Right lung (tissue), 5 donors: ENCODE measurements around the gene PSAPL1. TPM values are rescaled to one million over a fixed set of nuclear protein-coding genes. Genes with fewer than 3 reads are reported as not detected.

ENCODE experiments used
- DNase-seq, 2 donors: peaks; one replicate each; pipeline ENCODE4 v3.0.0-alpha.2; 2013
- polyA plus RNA-seq, 5 donors: library from polyadenylated mRNA; unstranded; fragments of 120-200 nt; gene quantifications; one replicate each; pipeline versions ENCODE4 v1.2.1 to v1.2.3, GENCODE V29; 2013; ENCODE audit warnings: inconsistent platforms in 1 of 5, low replicate concordance in 1 of 5; ENCODE audit not compliant: insufficient read length in 5 of 5, insufficient read depth in 1 of 5

The PSAPL1 gene
- polyA plus RNA-seq, 5 donors = 0.04 to 0.10 (median 0.07) TPM; not detected in 1

DNA sequence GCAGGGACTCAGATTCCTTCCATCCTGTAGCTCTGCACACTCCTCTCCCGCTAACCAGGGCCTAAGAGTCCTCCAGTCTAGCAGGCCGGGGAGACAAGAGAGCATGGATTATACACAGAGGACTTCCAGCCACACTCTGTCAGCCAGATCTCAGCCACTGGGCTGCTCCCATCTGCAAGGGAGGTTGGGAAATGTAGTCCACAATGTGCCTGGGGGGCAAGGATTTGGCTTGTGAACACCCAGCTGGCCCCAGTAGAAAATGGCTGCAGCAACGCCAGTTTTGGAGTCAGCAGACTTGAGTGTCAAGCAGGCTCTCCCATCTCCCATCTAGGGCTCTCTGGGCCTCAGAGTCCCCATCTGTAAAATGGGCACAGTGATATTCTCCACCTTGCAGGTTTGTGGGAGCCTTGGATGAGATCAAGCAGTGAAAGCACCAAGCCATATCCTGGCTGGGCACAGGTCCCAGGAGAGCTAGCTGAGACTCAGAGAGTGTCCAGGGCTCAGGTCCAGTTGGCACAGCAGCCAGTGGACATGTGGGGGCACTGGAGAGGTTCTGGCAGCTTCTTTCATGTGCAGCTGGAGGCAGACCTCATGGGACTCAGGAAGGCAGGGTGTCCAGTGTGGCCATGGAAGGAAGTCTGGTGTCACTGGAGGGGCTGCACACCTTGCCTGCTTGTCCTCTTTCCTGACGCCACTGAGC is 14.6 kb downstream of the PSAPL1 start:
- no peak for DNase-seq

DNA sequence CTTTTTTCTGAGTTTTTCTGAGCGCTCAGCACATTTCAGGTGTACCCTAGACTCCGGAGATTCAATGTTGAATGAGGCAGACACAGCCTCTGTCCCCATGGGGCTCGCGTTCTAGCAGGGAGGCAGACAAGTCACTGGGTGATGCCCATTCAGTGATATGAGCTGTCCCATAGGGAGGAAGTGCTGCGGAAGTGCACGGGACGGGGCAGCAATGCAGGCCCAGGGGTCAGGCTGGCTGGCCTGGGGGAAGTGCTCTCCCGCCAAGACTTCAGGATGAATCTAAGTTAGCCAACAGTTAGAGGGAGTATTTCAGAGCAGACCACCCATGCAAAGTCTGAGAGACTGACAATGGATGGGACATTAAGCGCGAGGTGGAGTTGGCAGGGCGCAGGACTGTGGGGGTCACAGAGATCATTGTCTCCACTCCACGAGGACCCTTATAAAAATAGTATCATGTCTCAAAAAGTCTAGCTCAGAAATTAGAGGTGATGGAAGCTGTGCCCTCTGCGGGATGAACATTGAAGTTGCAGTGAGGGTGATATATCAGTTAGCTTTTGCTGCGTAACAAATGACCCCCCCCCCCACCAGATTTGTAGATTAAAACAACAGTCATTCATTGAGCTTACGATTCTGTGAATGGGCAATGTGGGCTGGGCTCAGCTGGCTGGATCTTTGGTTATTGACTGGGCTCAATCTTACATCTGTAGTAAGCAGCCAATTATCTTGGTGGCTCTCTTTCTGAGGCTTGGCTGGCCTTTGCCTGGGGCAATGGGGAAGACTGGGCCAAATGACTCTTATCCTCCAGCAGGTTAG is 16.4 kb downstream of the PSAPL1 start:
- no peak for DNase-seq

- no peak for DNase-seq
These were observed 17.1 kb downstream of the PSAPL1 start for GRCh38 chr4:7417639-7418038.

- DNase-seq = no peak
These were observed 17.8 kb downstream of the PSAPL1 start for GRCh38 chr4:7416745-7417432.

DNA sequence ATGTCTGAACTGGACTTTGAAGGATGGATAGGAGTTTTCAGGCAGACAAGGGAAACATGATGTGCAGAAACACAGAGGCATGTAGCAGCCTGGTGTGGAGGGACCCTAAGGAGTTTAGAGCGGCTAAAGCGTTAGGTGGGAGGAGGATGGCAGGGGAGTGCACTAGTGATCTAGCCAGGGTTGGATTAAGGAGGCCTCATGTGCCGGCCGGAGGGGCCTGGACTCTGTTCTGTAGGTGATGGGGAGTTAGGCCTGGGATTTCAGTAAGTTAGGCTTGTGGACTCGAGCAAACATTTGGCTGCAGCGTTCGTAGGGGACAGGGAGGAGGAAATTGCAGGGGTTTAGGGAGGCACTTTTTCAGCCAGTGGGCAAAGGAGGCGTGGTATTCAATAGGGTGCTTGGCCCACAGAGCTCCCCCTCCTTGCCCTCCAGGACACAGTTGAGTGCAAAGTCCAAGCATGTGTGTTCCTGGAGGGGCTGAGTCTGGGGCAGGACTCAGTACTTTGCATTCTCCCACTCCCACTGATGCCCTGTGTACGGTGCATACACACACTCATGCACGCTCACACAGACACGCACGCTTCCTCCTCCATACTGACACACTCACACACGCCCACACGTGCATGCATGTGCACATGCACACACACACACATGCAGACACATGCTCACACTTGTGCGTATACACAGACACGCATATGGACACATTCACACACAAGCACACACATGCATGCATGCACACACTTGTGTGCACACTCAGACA is 18.6 kb downstream of the PSAPL1 start:
- DNase-seq = no peak

GRCh38 chr4:7414736-7415510 is 19.8 kb downstream of the PSAPL1 start:
- DNase-seq = no peak

DNA sequence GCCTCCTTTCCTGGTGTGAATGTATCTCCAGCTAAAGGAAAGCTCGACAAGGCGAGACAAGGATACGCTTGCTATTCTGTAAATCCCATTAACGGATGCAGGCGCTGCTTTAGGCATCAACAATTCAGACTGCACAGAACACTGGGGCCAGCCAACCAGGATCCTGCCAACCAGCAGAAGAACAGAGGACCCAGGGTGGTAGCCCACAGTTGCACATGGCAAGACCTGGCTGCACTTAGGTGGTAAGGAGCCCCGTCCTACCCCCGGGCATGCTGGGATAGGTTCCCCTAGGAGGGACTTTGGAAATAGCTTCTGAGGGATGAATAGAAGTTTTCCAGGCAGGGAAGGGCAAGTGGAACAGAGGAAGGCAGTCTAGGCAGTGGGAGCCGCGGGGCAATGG is 20.7 kb downstream of the PSAPL1 start:
- DNase-seq = no peak

DNA sequence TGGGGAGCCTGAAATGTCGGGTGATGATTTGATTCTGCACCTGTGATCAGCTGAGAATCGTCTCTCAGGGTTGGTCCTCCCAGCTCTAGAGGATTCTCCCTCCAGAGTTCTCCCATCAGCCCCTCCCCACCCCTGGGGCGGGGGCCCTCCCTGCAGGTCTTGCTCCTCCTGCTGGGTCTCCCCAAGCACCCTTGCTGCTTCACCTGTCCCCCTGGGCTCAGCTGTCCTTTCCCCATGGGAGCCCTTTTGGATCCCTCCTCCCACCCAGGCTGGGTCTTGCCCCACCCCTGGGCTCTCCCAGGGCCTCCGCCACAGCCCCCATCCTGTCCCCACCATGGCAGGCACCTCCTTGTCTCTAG is 22.2 kb downstream of the PSAPL1 start:
- no peak for DNase-seq

- no peak for DNase-seq
These were observed 22.7 kb downstream of the PSAPL1 start for GRCh38 chr4:7411896-7412553.

DNA sequence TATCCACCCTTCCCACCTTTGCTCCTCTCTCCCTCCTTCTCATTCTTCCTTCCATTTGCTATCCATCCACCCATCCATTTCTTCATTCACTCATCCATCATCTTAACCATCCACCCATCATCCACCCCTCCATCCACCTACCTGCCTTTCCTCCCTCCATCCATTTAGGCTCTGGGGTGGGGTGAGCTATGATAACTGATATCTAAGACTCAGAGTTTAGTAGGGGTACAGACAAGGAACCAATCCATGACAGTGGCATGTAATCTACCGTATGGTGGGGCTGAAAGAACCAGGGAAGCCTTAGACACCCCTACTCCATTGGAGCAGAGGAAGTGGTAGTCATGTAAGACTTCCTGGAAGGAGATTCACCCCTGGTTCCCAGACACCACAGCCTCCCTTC is 23.2 kb downstream of the PSAPL1 start:
- DNase-seq = no peak

GRCh38 chr4:7410446-7410845 is 24.3 kb downstream of the PSAPL1 start:
- peak; percentile 54 to 68 for DNase-seq

DNA sequence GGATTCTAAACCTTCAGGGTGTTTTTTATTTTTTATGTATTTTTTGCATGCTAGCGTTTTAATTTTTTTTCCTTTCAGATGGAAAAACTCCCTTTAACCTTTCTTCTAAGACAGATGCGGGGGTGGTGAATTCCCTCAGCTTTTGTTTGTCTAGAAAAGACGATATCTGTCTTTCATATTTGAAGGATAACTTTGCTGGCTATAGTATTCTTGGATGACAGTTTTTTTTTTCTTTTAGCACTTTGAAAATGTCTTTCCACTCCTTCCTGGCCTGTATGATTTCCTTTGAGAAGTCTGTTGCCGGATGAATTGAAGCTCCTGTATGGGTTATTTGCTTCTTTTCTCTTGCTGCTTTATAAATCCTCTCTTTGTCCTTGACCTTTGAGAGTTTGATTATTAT is 26.6 kb downstream of the PSAPL1 start:
- DNase-seq = no peak

GRCh38 chr4:7403001-7403400 is 31.7 kb downstream of the PSAPL1 start:
- DNase-seq = no peak

GRCh38 chr4:7402526-7402925 is 32.2 kb downstream of the PSAPL1 start:
- no peak for DNase-seq

DNA sequence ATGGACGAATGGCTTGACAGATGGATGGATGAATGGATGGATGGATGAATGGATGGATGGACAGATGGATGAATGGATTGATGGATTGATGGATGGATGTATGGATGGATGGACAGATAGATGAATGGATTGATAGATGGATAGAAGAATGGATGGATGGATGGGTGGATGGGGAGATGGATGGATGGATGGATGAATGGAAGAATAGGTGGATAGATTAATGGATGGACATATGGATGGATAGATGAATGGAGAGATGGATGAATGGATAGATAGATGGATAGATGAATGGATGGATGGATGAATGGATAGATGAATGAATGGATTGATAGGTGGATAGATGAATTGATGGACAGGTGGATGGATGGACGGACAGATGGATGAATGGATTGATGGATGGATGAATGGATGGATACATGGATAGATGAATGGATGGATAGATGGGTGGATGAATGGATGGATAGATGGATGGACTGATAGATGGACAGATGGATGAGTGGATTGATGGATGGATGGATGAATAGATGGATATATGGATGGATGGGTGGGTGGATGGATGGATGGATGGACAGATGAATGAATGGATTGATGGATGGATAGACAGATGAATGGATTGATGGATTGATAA is 33.9 kb downstream of the PSAPL1 start:
- DNase-seq = no peak

- DNase-seq = no peak
These were observed 35.1 kb downstream of the PSAPL1 start for GRCh38 chr4:7399440-7400234.

- DNase-seq = no peak
These were observed 35.8 kb downstream of the PSAPL1 start for GRCh38 chr4:7398788-7399439.

GRCh38 chr4:7398104-7398423 is 36.7 kb downstream of the PSAPL1 start:
- DNase-seq = peak; percentile 76 to 79
